CD4-positive, alpha-beta T cell treated with Interleukin-15 for 1 hour (primary cell): ENCODE data around the gene RANBP17.
"Not testable (repeated sequence)": the region's sequence is repeated elsewhere in the genome, so short reads cannot be mapped to it uniquely, and the experiment has no call there.

Experiments used
- DNase-seq: peaks from one replicate; pipeline ENCODE4 v3.0.0-alpha.2; 2020

Gene RANBP17

GRCh38 chr5:171162165-171162564 is 300.3 kb downstream of the RANBP17 start:
- DNase-seq, result no peak

- no peak for DNase-seq
These were observed 300.8 kb downstream of the RANBP17 start for GRCh38 chr5:171162596-171162995.

- DNase-seq, result no peak
These were observed 304.9 kb downstream of the RANBP17 start for GRCh38 chr5:171166766-171167165.

- no peak for DNase-seq
These were observed 306.4 kb downstream of the RANBP17 start for GRCh38 chr5:171168171-171168570.

GRCh38 chr5:171174960-171175359 is 313.1 kb downstream of the RANBP17 start:
- not testable (repeated sequence) for DNase-seq

GRCh38 chr5:171175746-171176145 is 313.9 kb downstream of the RANBP17 start:
- no peak for DNase-seq

- not testable (repeated sequence) for DNase-seq
These were observed 316.4 kb downstream of the RANBP17 start for GRCh38 chr5:171178190-171178589.

- no peak for DNase-seq
These were observed 326.2 kb downstream of the RANBP17 start for GRCh38 chr5:171188016-171188415.

GRCh38 chr5:171189442-171189841 is 327.6 kb downstream of the RANBP17 start:
- DNase-seq, result no peak

GRCh38 chr5:171192111-171192510 is 330.3 kb downstream of the RANBP17 start:
- DNase-seq, result no peak

GRCh38 chr5:171201310-171201709 is 339.5 kb downstream of the RANBP17 start:
- no peak for DNase-seq

GRCh38 chr5:171205375-171205774 is 343.6 kb downstream of the RANBP17 start:
- no peak for DNase-seq

GRCh38 chr5:171207256-171207847 is 345.5 kb downstream of the RANBP17 start:
- DNase-seq, result no peak

GRCh38 chr5:171221916-171222315 is 360.1 kb downstream of the RANBP17 start:
- no peak for DNase-seq

GRCh38 chr5:171223927-171224326 is 362.1 kb downstream of the RANBP17 start:
- DNase-seq, result no peak

GRCh38 chr5:171226096-171226754 is 364.4 kb downstream of the RANBP17 start:
- no peak for DNase-seq

- no peak for DNase-seq
These were observed 365.0 kb downstream of the RANBP17 start for GRCh38 chr5:171226864-171227263.

GRCh38 chr5:171236651-171237050 is 374.8 kb downstream of the RANBP17 start:
- no peak for DNase-seq

- no peak for DNase-seq
These were observed 380.7 kb downstream of the RANBP17 start for GRCh38 chr5:171242521-171242920.

- no peak for DNase-seq
These were observed 384.4 kb downstream of the RANBP17 start for GRCh38 chr5:171246231-171246630.

- DNase-seq, result no peak
These were observed 387.6 kb downstream of the RANBP17 start for GRCh38 chr5:171249460-171249859.

- no peak for DNase-seq
These were observed 388.9 kb downstream of the RANBP17 start for GRCh38 chr5:171250738-171251137.

GRCh38 chr5:171251519-171251918 is 389.7 kb downstream of the RANBP17 start:
- DNase-seq, result no peak

- no peak for DNase-seq
These were observed 390.9 kb downstream of the RANBP17 start for GRCh38 chr5:171252674-171253073.
